ENCODE data around the gene DUOXA2. TPM values are rescaled to one million over a fixed set of nuclear protein-coding genes. Genes with fewer than 3 reads are reported as not detected.
A peak's percentile ranks its signal among the peaks of the same experiment; 100 is the strongest.

DUOXA2 gene
- polyA plus RNA-seq, 1 donor (not counting 4 experiments of a cell fraction or from before 2014, with no cell fraction given): not detected

DNA sequence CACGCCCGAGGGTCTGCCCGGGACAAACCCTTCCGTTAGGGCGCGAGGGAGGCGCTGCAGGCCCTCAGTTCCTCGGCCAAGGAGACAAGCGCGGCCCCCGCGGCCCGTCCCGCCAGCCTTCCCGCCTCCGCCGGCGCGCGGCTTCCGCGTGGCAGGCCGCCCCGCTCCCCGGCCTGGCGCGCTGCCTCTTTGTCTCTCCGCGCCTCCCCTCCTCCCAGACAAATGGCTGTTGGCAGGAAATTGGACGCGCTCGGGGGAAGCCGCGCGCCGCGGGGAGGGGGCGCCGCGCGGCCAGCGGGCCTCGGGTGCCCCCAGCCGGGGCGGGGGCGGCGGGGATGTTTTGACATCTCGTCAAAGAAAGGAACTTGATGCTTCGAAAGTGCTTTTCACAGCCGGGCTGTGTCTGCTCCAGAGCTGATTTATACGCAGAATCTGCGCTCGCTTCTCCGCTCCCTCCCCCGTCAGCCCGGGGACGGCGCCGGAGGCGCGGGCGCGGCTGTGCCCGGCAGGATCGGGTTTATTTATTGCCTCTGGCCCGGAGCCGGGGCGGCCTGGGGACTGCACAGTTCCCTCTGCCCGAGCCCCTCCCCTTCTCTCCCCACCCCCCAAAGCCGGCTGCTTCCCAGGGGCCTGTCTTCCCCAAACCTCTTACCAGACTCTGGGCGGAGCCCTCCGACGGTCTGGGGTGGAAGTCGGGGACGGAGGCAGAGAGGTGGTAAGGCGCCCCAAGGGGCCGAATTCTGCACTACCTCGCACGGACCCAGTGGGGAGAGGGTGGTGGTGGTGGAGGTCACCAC is 52.9 kb downstream of the DUOXA2 start:
- DNase-seq (ENCODE audit: low read depth, low spot score): no peak
- H3K9me1 ChIP-seq (ENCODE audit: control insufficient read depth, extremely low read depth, insufficient read depth, low read length): peaks cover 2% of the 10 kb centered on the region
- no peaks in the 10 kb centered on the region for H4K20me1 ChIP-seq (ENCODE audit: control insufficient read depth, extremely low read depth, insufficient read depth, low read length)
- peaks cover 11 to 15% of the 10 kb centered on the region in 2 experiments for H3K36me3 ChIP-seq (ENCODE audit: control insufficient read depth in 2 of 2, extremely low read depth in 1 of 2, insufficient read depth in 2 of 2, low read length in 2 of 2)
- peak overlapping the region; percentile 77 for H3K4me2 ChIP-seq (ENCODE audit: control insufficient read depth, extremely low read depth, insufficient read depth, low read depth, low read length)
- TF ChIP-seq EZH2 (IDR thresholded peaks at IDR 0.05; ENCODE audit: low read length): no peak
- TF ChIP-seq, protein P1, sequence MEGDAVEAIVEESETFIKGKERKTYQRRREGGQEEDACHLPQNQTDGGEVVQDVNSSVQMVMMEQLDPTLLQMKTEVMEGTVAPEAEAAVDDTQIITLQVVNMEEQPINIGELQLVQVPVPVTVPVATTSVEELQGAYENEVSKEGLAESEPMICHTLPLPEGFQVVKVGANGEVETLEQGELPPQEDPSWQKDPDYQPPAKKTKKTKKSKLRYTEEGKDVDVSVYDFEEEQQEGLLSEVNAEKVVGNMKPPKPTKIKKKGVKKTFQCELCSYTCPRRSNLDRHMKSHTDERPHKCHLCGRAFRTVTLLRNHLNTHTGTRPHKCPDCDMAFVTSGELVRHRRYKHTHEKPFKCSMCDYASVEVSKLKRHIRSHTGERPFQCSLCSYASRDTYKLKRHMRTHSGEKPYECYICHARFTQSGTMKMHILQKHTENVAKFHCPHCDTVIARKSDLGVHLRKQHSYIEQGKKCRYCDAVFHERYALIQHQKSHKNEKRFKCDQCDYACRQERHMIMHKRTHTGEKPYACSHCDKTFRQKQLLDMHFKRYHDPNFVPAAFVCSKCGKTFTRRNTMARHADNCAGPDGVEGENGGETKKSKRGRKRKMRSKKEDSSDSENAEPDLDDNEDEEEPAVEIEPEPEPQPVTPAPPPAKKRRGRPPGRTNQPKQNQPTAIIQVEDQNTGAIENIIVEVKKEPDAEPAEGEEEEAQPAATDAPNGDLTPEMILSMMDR (optimal IDR thresholded peaks at IDR 0.05 in 1 of 3, IDR thresholded peaks at IDR 0.05 in 1 of 3, conservative IDR thresholded peaks at IDR 0.05 in 1 of 3; ENCODE audit: extremely low read depth in 1 of 3, insufficient read depth in 2 of 3, low read length in 3 of 3): peak; percentile 56 to 64 (median 62)
- no peaks in the 10 kb centered on the region for H3K27me3 ChIP-seq (ENCODE audit: control insufficient read depth, extremely low read depth, insufficient read depth, low read length)
- H3K4me1 ChIP-seq (ENCODE audit: control insufficient read depth, extremely low read depth, insufficient read depth, low read length): peaks cover 22% of the 10 kb centered on the region
- H3K27ac ChIP-seq (ENCODE audit: control insufficient read depth, insufficient read depth, low read length): peak overlapping the region; percentile 61
- FAIRE-seq: no peak
- H3K9me3 ChIP-seq (ENCODE audit: control insufficient read depth, low read depth, low read length): no peaks in the 10 kb centered on the region
- H3K79me2 ChIP-seq (ENCODE audit: control insufficient read depth, insufficient read depth, low read length): no peaks in the 10 kb centered on the region
- dilution Hi-C loops (cut with MboI; ENCODE audit: extremely low pct_ligation_motif_present, low sequenced_read_pairs): no loop called here
- H3K4me3 ChIP-seq (ENCODE audit: control insufficient read depth in 2 of 3, extremely low read depth in 1 of 3, insufficient read depth in 2 of 3, low read depth in 1 of 3, low read length in 3 of 3): peak overlapping the region; percentile 34 to 62 (median 61)
- H2AFZ ChIP-seq (ENCODE audit: control insufficient read depth, low read length): peak overlapping the region; percentile 71
- H3K9ac ChIP-seq (ENCODE audit: control insufficient read depth, extremely low read depth, insufficient read depth, low read length): peak overlapping the region; percentile 76

DNA sequence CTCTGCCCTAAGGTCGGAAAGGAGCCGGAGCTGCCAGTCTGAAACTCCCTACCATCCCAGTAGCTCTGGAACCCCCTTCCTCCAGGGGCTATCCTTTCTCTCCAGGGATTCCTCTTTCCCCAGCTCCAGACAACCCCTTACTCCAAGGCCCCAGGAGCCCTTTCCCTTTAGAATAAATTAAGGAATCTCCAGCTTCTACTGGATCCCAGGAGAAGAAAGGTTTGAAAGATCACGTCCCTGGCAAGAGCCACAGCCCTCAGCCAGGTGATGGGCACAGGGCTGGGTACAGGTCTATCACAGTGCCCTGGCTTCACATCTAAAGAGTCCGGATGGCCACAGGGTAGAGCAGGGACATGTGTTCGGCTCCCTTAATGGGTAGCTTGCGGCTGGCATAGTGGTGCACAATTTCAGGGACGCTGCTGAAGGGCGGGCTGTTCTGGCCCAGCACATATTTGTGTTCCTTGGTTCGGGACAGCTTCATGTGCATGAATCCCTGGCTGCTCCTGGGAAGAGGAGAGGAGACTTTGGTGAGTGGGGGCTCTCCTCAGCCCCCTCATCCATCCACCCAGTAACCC is 53.6 kb downstream of the DUOXA2 start:
- Histone ChIP-seq H3K9me1 (ENCODE audit: control insufficient read depth, extremely low read depth, insufficient read depth, low read length) (no peaks in the 10 kb centered on the region), H3K9ac (ENCODE audit: control insufficient read depth, extremely low read depth, insufficient read depth, low read length) (no peak overlapping the region), H3K4me2 (ENCODE audit: control insufficient read depth, extremely low read depth, insufficient read depth, low read depth, low read length) (peak overlapping the region; percentile 77), H3K9me3 (ENCODE audit: control insufficient read depth, low read depth, low read length) (no peaks in the 10 kb centered on the region), H3K79me2 (ENCODE audit: control insufficient read depth, insufficient read depth, low read length) (no peaks in the 10 kb centered on the region), H3K27me3 (ENCODE audit: control insufficient read depth, extremely low read depth, insufficient read depth, low read length) (no peaks in the 10 kb centered on the region), H3K27ac (ENCODE audit: control insufficient read depth, insufficient read depth, low read length) (no peak overlapping the region), H4K20me1 (ENCODE audit: control insufficient read depth, extremely low read depth, insufficient read depth, low read length) (no peaks in the 10 kb centered on the region), H3K4me3 (ENCODE audit: control insufficient read depth in 2 of 3, extremely low read depth in 1 of 3, insufficient read depth in 2 of 3, low read depth in 1 of 3, low read length in 3 of 3) (peak overlapping the region in 1 of 3 experiments; percentile 34), H3K36me3 (ENCODE audit: control insufficient read depth in 2 of 2, extremely low read depth in 1 of 2, insufficient read depth in 2 of 2, low read length in 2 of 2) (peaks cover 8 to 15% of the 10 kb centered on the region in 2 experiments), H3K4me1 (ENCODE audit: control insufficient read depth, extremely low read depth, insufficient read depth, low read length) (peaks cover 15% of the 10 kb centered on the region), H2AFZ (ENCODE audit: control insufficient read depth, low read length) (no peak overlapping the region)
- TF ChIP-seq, protein P1 (optimal IDR thresholded peaks at IDR 0.05 in 1 of 3, IDR thresholded peaks at IDR 0.05 in 1 of 3, conservative IDR thresholded peaks at IDR 0.05 in 1 of 3; ENCODE audit: extremely low read depth in 1 of 3, insufficient read depth in 2 of 3, low read length in 3 of 3): no peak
- TF ChIP-seq EZH2 (IDR thresholded peaks at IDR 0.05; ENCODE audit: low read length): no peak
- dilution Hi-C loops (cut with MboI; ENCODE audit: extremely low pct_ligation_motif_present, low sequenced_read_pairs): no loop called here
- no peak for FAIRE-seq
- no peak for DNase-seq (ENCODE audit: low read depth, low spot score)

Other genes with a start within 250 kb of the DUOXA2 start
- gene TERB2, start 157.6 kb upstream of the DUOXA2 start, polyA plus RNA-seq: not detected in 3 replicates
- gene SORD, start 91.1 kb upstream of the DUOXA2 start, polyA plus RNA-seq: 43.9 to 51.3 TPM (median 46.7 TPM) in 3 replicates
- 0.31 to 0.75 TPM (median 0.31 TPM) in 3 replicates for gene DUOX2, start 154 bp upstream of the DUOXA2 start, polyA plus RNA-seq
- gene DUOXA1, start 15.6 kb downstream of the DUOXA2 start, polyA plus RNA-seq: 14.1 to 37.2 TPM (median 15.1 TPM) in 3 replicates
- 13.6 to 32.5 TPM (median 16.3 TPM) in 3 replicates for gene DUOX1, start 15.7 kb downstream of the DUOXA2 start, polyA plus RNA-seq
- gene SHF, start 73.6 kb downstream of the DUOXA2 start, polyA plus RNA-seq: 0.24 to 0.57 TPM (median 0.26 TPM) in 3 replicates
- gene SLC28A2, start 137.9 kb downstream of the DUOXA2 start, polyA plus RNA-seq: not detected in 3 replicates

Data from keratinocyte (primary cell).